ENCODE measurements around the gene TRDMT1. TPM values are rescaled to one million over a fixed set of nuclear protein-coding genes. Genes with fewer than 3 reads are reported as not detected.

TRDMT1 gene
- total RNA-seq, 1 donor from 2014 or later: 6.1 TPM

- DNase-seq (ENCODE audit: low read depth): peak; percentile 54
Observed at GRCh38 chr10:17229967-17230682, 28.7 kb upstream of the TRDMT1 start.

- no peak for DNase-seq (ENCODE audit: low read depth)
Observed at GRCh38 chr10:17229717-17229966, 28.2 kb upstream of the TRDMT1 start.

- peak; percentile 54 for DNase-seq (ENCODE audit: low read depth)
Observed at GRCh38 chr10:17229016-17229716, 27.7 kb upstream of the TRDMT1 start.

GRCh38 chr10:17228091-17229015 lies 26.9 kb upstream of the TRDMT1 start, which contains the start of gene VIM:
VIM (plus strand) TSS chr10:17228241; CDS start chr10:17229423, 1,182 bp downstream.
- peak; percentile 91 for DNase-seq (ENCODE audit: low read depth)

- DNase-seq (ENCODE audit: low read depth): peak; percentile 29
Observed at GRCh38 chr10:17227367-17228090, 26.1 kb upstream of the TRDMT1 start.

GRCh38 chr10:17226891-17227303 lies 25.4 kb upstream of the TRDMT1 start:
- DNase-seq (ENCODE audit: low read depth): no peak

- DNase-seq (ENCODE audit: low read depth): no peak
Observed at GRCh38 chr10:17225808-17226207, 24.3 kb upstream of the TRDMT1 start.

GRCh38 chr10:17222329-17222728 lies 20.9 kb upstream of the TRDMT1 start:
- DNase-seq (ENCODE audit: low read depth): peak; percentile 72

GRCh38 chr10:17220652-17221100 lies 19.2 kb upstream of the TRDMT1 start:
- peak; percentile 54 for DNase-seq (ENCODE audit: low read depth)

GRCh38 chr10:17219024-17219423 lies 17.6 kb upstream of the TRDMT1 start:
- no peak for DNase-seq (ENCODE audit: low read depth)

GRCh38 chr10:17217631-17218232 lies 16.3 kb upstream of the TRDMT1 start:
- no peak for DNase-seq (ENCODE audit: low read depth)

GRCh38 chr10:17216901-17217395 lies 15.5 kb upstream of the TRDMT1 start:
- DNase-seq (ENCODE audit: low read depth): no peak

GRCh38 chr10:17216217-17216900 lies 14.9 kb upstream of the TRDMT1 start:
- DNase-seq (ENCODE audit: low read depth): peak; percentile 100

- no peak for DNase-seq (ENCODE audit: low read depth)
Observed at GRCh38 chr10:17215782-17216122, 14.3 kb upstream of the TRDMT1 start.

- peak; percentile 45 for DNase-seq (ENCODE audit: low read depth)
Observed at GRCh38 chr10:17214971-17215781, 13.7 kb upstream of the TRDMT1 start.

- DNase-seq (ENCODE audit: low read depth): no peak
Observed at GRCh38 chr10:17214526-17214925, 13.1 kb upstream of the TRDMT1 start.

- peak; percentile 49 for DNase-seq (ENCODE audit: low read depth)
Observed at GRCh38 chr10:17213646-17214349, 12.3 kb upstream of the TRDMT1 start.

- no peak for DNase-seq (ENCODE audit: low read depth)
Observed at GRCh38 chr10:17212802-17213221, 11.3 kb upstream of the TRDMT1 start.

- DNase-seq (ENCODE audit: low read depth): no peak
Observed at GRCh38 chr10:17210361-17210760, 8.9 kb upstream of the TRDMT1 start.

Data from renal cortical epithelial cell (primary cell).